Peyer's patch (tissue), 4 donors: ENCODE data around the gene PLA2G2F.

Experiments
- CTCF ChIP-seq, 6 experiments: fragments of 450-650 bp in 4 of 6; fragments of 200-600 bp in 2 of 6; sonication (generic) in 1 of 6; IDR thresholded peaks; one replicate each; pipeline ENCODE4 v1.5.1; 2017 to 2019; ENCODE audit warnings: antibody characterized with exemption in 6 of 6, mild to moderate bottlenecking in 3 of 6, moderate library complexity in 1 of 6
- POLR2A ChIP-seq, 2 donors: fragments of 450-650 bp; IDR thresholded peaks; one replicate each; pipeline ENCODE4 v1.5.1; 2017; ENCODE audit warnings: antibody characterized with exemption in 2 of 2, mild to moderate bottlenecking in 2 of 2, moderate library complexity in 2 of 2

- TF ChIP-seq CTCF (IDR thresholded peaks at IDR 0.05), result no peak
- no peak for TF ChIP-seq POLR2A (IDR thresholded peaks at IDR 0.05)
Observed at GRCh38 chr1:20107796-20108195, 31.3 kb upstream of the PLA2G2F start.
